ENCODE data around the gene ARMH4.

The ARMH4 gene

DNA sequence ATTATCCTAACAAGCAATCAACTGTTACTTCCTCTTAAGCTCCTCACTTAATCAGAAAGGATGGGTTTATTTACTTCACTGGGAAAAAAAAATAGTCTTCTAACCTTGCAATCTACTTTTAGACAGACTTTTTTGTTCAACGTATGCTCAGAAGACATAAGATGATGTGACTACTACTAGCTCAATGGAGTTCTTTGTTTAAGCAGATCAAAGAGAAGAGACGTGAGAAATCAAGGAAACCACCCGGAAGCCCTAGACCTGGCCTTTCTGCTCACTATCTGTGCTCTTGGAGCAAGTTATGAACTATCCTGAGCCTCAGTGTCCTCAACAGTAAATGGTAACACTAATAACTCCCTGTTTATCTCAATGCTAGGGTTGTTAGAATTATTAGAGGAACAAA lies 78.5 kb downstream of the ARMH4 start:
- no peak overlapping the region for H3K4me3 ChIP-seq (ENCODE audit: low read depth, low read length)
- DNase-seq (ENCODE audit: low read depth, low spot score) = no peak
- CTCF ChIA-PET = interaction anchor here (0.7 to 6.8 kb wide), 18 partner anchors 8 to 756 kb away, joined by 3 to 100 read pairs (median 6); no protein-coding TSS in a partner anchor
- TF ChIP-seq, protein P1, sequence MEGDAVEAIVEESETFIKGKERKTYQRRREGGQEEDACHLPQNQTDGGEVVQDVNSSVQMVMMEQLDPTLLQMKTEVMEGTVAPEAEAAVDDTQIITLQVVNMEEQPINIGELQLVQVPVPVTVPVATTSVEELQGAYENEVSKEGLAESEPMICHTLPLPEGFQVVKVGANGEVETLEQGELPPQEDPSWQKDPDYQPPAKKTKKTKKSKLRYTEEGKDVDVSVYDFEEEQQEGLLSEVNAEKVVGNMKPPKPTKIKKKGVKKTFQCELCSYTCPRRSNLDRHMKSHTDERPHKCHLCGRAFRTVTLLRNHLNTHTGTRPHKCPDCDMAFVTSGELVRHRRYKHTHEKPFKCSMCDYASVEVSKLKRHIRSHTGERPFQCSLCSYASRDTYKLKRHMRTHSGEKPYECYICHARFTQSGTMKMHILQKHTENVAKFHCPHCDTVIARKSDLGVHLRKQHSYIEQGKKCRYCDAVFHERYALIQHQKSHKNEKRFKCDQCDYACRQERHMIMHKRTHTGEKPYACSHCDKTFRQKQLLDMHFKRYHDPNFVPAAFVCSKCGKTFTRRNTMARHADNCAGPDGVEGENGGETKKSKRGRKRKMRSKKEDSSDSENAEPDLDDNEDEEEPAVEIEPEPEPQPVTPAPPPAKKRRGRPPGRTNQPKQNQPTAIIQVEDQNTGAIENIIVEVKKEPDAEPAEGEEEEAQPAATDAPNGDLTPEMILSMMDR (IDR thresholded peaks at IDR 0.05; ENCODE audit: insufficient read depth, low read length, missing control alignments) = no peak
- POLR2A ChIA-PET = no interaction called here

DNA sequence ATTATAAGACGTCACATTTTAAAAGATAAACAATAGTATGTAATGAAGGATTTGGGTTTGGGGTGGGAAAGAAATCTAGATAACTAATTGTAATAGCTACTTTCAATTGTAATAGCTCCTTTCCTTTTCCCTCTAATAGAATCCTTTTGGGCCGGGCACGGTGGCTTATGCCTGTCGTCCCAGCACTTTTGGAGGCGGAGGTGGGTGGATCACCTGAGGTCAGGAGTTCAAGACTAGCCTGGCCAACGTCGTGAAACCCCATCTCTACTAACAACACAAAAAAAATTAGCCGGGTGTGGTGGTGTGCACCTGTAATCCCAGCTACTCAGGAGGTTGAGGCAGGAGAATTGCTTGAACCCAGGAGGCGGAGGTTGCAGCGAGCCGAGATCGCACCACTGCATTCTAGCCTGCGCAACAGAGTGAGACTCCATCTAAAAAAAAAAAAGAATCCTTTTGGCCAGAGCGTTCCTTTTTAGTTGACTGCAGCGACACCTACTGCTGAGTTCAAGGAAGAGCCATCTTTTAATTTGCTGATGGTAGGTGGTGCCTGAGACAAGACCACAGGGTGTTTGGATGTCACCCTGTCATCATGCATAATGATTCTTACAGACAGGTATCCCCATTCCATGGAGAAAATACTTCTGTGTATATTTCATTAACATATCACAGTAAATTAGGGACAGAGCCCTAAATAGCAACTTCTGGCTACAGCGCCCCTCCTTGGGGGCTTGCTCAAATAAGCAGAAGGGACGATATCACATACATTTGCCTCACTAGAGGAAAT lies 79.5 kb downstream of the ARMH4 start:
- DNase-seq (ENCODE audit: low read depth, low spot score) = no peak
- POLR2A ChIA-PET = no interaction called here
- CTCF ChIA-PET = interaction anchor here (0.7 to 6.8 kb wide), 26 partner anchors 10 to 755 kb away, joined by 3 to 100 read pairs (median 4); partner anchors contain the start of gene ARMH4
- TF ChIP-seq, protein P1 (IDR thresholded peaks at IDR 0.05; ENCODE audit: insufficient read depth, low read length, missing control alignments) = peak; percentile 62
- H3K4me3 ChIP-seq (ENCODE audit: low read depth, low read length) = no peak overlapping the region

DNA sequence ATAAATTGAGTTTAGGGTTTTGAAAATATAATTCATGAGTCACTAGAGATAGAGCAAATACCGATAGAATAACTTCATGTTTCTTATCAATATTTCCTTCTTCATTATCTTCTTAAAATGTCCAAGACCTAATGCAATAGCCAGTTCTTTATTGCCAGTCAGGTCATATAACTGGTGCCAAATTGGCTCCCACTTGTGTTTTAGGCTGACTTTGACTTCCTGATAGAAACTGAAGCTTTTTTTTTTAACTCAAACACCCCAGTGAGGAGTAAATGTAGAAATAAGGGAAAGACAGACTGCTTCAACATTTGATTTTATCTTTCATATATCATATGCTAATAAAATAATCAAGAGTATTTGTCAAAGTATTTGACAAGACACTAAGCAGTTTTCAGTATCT lies 80.7 kb downstream of the ARMH4 start:
- H3K4me3 ChIP-seq (ENCODE audit: low read depth, low read length) = no peak overlapping the region
- POLR2A ChIA-PET = no interaction called here
- CTCF ChIA-PET = interaction anchor here (0.9 to 6.8 kb wide), 10 partner anchors 9 to 591 kb away, joined by 3 to 100 read pairs (median 15); no protein-coding TSS in a partner anchor
- TF ChIP-seq, protein P1 (IDR thresholded peaks at IDR 0.05; ENCODE audit: insufficient read depth, low read length, missing control alignments) = no peak
- DNase-seq (ENCODE audit: low read depth, low spot score) = no peak

DNA sequence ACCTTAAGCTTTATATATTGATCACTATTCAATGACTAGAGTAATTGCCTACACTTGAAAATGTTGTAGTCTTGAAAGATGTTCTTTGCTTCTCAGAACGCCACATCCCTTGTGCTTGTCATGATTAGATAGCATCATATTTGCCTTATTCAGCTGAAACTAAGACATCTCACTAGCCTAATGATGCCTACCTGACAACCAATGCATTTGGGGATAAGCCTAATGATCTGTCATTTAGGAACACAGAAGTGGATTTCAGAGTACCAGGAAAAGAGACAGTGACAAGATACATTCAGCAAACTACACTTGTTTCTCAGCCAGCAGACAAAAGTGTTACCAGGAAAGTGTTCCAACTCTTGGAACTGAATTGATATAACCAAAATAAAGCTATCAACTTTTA lies 83.7 kb downstream of the ARMH4 start:
- TF ChIP-seq, protein P1 (IDR thresholded peaks at IDR 0.05; ENCODE audit: insufficient read depth, low read length, missing control alignments) = no peak
- POLR2A ChIA-PET = no interaction called here
- DNase-seq (ENCODE audit: low read depth, low spot score) = no peak
- H3K4me3 ChIP-seq (ENCODE audit: low read depth, low read length) = no peak overlapping the region
- CTCF ChIA-PET = interaction anchor here (0.8 to 2.1 kb wide), 3 partner anchors 9 to 196 kb away, joined by 4 to 6 read pairs (median 4); no protein-coding TSS in a partner anchor

DNA sequence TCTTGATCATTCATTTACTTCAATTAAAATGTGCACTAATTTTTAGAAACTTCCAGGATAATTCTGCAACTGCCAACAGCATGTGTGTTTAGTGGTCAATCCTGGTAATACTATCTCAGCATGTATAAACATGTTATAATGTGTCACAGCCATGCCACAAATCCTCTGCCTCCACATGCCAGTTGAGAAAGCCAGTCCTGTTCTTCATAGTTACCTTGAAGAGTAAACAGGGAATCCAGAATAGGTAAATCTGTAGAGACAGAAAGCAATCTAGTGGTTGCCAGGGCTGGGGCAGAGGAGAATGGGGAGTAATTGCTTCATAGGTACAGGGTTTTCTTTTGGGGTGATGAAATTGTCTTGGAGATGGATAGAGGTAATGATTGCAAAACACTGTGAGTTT lies 85.9 kb downstream of the ARMH4 start:
- no peak for DNase-seq (ENCODE audit: low read depth, low spot score)
- TF ChIP-seq, protein P1 (IDR thresholded peaks at IDR 0.05; ENCODE audit: insufficient read depth, low read length, missing control alignments) = no peak
- CTCF ChIA-PET = interaction anchor here (1.1 kb wide), 1 partner anchor 8 kb away, joined by 5 read pairs; no protein-coding TSS in a partner anchor
- no peak overlapping the region for H3K4me3 ChIP-seq (ENCODE audit: low read depth, low read length)
- POLR2A ChIA-PET = no interaction called here

DNA sequence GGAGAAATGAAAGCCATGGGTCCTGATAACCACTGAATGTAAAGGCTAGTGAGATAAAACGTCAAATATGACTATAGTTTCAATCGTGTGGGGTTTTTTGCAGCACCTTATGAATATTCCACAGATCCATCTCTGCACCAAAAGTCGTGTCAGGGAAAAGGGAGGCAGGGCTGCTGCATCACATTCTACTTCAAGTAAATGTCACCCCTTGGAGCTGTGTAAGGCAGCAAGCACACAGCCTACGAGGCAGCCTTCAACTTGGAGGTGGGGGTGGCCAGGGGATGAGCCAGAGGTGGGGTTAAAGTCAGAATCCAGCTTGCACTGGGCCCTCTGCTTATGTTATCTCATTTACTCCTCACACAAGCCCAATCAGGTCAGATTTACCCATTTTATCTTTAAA lies 90.4 kb downstream of the ARMH4 start:
- CTCF ChIA-PET = interaction anchor here (3.8 kb wide), 1 partner anchor 11 kb away, joined by 30 read pairs; no protein-coding TSS in a partner anchor
- TF ChIP-seq, protein P1 (IDR thresholded peaks at IDR 0.05; ENCODE audit: insufficient read depth, low read length, missing control alignments) = no peak
- H3K4me3 ChIP-seq (ENCODE audit: low read depth, low read length) = no peak overlapping the region
- POLR2A ChIA-PET = no interaction called here
- no peak for DNase-seq (ENCODE audit: low read depth, low spot score)
